ENCODE data around the gene SEC61A2. TPM values are rescaled to one million over a fixed set of nuclear protein-coding genes. Genes with fewer than 3 reads are reported as not detected.

SEC61A2 gene
- polyA plus RNA-seq, 10 donors, result 7.5 to 15.8 (median 10.9) TPM

DNA sequence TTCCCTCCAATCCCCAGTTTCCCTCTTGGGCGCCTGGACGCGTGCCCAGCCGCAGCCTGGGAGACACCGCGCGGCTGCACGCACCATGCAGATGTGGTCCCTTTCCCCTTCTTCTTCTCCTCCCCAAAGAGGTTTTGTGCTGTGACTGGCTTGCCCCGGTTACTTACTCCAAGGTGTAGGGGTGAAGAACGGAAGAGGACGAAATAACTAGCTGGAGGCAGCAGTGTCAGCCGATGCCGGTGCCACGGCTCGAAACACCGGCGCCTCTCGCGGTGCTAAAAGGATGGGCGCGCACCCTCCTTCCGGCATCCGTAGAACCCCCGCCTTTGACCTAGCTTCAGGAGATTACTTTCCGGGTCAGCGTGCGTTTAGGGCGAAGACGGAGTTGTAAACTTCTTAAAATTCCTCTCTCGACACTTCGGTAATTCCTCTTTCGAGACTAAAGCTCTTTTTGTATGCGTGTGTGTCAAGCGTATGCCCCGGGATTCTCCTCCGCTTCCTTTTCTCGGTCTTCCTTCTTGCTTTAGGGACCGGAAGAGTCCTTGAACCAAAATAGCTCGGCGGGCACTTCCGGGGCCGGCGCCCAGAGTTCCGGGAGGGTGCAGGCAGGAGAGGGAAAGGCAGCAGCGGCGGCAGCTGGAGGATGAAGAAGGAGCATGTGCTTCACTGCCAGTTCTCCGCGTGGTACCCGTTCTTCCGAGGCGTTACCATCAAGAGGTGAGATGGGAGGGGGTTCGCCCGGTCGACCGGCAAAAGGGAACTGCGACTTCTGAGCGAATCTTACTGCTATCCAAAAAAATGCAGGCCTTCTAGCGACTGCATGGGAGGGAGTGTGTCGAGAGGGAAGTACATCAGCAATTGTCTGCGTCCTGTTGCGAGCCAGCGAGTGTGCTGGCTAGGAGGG lies 66.4 kb downstream of the SEC61A2 start, which contains the start of the genes CDC123 and NUDT5:
Gene CDC123 (plus strand): TSS at position 586 of the 904 bp plus-strand sequence. CDS start 58 bp downstream, at position 644.
Gene NUDT5 (minus strand): TSS at position 289 of the 904 bp plus-strand sequence. CDS start 9,600 bp downstream, outside the sequence.
- peak; percentile 87 to 97 (median 92) for DNase-seq

DNA sequence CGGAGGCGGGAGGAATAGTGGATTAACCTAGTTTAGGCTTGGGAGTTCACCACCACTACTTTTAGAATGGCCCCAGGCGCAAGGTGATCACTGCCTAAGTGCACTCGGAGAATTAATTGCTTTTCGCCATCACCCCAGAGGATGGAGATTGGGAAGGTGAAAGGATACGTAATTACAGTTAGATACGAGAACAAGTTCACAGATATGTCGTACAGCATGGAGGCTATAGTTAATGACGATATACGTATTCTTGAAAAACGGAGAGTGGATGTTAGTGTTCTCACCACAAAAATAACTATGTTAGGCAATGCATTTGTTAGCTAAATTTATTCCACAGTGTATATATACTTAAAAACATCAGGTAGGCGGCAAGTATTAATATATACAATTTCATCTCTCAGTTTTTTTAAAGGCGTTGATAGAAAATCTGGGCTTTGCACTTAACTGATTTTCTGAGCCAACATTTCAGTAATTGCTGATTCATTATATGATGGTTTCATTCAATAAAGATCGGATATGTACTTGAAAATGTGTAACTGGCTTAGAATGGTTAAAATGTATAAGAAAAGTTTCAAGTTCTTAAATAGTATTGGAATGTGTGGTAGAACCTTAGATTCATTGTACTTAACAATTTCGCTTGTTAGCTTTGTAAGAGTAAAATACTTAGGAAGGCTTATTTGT lies 67.2 kb downstream of the SEC61A2 start:
- no peak for DNase-seq

DNA sequence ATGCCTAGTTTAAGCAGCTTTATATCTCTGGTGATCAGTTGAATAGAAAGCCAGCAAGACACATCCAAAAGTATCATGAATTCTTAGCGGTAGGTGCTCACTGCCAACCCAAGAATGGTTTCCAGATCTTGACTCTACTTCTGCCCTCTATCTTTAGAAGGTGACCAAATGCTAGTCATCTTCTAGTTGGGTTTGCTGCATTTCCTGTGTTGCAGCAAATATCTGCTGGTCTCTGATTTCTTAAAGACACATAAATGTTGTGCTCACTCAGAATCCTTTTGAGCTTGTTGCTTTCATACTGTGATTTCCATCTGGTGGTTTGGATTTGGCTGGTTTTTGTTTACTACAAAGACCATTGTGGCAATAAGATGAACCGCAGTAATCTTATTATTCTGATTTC lies 68.7 kb downstream of the SEC61A2 start:
- DNase-seq, result no peak

DNA sequence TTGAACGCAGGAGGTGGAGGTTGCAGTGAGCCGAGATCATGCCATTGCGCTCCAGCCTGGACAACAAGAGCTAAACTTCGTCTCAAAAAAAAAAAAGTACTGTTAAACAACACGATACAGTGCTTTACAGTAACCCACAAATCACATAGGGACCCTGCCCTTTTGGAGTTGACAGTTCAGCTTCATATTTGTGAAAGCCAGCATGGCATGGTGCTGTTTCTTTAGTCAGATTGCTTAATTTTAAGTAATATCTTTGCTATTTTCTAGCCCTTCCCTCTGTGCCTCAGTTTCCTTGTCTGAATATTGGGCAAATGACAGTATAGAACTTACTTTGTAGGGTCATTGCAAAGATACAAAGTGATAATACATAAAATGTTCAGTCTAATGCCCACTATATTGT lies 71.4 kb downstream of the SEC61A2 start:
- DNase-seq, result no peak

DNA sequence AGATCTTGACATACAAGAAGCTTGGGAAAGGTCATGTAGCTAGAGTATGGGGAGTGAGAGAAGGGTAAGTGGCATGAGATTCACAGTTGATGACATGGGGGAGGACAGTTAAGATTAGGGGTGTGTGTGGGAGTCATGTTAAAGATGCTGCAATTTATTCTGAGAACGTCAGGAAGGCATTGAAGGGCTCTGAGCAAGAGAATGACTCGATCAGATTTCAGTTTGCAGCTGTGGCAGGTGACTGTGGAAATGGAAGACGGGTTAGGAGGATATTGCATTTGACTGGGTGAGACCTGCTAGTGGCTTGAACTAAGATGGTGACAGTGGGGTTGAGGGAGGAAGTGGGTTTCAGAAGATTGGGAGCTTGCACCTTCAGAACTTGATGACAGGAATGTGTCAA lies 72.1 kb downstream of the SEC61A2 start:
- DNase-seq, result no peak

DNA sequence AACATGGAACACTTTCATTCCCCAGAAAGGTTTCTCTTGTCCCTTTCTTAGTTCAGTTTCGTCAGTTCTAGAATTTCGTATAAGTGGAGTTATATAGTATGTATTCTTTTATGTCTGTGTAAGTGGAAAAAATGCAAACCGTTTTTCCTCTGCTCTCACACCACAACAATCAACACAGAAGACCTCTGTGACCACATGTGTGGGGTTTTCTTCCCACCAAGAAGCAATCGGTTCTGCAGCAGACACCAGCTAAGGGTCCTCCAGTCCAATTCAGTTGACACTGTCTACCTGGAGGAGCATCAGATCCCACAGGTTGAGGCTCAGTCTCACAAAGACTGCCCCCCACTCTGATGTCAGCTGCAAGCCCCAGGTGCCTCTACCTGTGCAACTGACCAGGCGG lies 72.7 kb downstream of the SEC61A2 start:
- DNase-seq, result no peak

DNA sequence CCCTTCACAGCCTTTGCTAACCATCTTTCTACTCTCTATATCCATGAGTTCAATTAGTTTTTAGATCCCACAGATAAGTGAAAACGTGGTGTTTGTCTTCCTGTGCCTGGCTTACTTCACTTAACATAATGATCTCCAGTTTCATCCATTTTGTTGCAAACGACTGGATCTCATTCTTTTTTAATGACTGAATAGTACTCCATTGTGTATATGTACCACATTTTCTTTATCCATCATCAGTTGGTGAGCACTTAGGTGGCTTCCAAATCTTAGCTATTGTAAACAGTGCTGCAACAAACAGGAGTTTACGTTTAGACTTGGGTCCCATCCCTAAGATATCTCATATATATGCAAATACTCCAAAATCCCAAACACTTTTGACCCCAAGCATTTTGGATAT lies 75.6 kb downstream of the SEC61A2 start:
- DNase-seq, result no peak

DNA sequence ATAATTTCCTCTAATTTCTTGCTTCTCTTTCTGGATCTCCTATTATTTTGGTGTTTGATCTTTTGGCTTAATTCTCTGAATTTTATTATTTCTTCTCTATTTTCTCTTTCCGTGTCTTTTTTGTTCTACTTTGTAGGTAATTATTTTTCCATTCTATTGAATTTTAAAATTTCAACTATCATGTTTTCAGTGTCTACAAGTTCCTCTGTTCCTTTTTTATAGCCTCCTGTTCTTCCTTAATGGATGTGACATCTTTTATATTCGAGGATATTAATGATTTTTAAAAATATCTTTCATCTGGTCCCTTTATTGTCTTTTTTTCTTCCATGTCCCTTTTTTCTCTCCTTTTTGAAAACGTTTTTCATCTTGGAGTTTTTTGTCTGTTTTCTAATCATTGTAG lies 77.6 kb downstream of the SEC61A2 start:
- no peak for DNase-seq

DNA sequence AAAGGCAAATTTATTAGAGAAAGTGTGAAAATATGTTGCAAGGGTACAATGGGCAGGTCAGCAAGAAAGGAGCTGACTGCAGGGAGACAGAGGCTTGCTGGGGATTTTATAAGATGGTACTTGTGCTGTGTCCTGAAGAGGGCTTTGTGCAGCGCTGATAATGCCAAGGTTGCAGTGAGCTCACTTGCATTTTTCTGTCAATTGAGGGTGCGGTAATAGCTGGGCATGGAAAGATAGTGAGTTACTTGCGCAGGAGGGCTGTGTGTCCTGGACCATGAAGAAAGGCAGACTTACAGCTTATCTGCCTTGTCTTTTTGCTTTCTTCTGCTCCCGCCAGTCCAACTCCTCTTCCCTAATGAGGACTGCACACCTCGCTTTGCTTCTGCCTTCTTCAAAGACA lies 79.0 kb downstream of the SEC61A2 start:
- no peak for DNase-seq

DNA sequence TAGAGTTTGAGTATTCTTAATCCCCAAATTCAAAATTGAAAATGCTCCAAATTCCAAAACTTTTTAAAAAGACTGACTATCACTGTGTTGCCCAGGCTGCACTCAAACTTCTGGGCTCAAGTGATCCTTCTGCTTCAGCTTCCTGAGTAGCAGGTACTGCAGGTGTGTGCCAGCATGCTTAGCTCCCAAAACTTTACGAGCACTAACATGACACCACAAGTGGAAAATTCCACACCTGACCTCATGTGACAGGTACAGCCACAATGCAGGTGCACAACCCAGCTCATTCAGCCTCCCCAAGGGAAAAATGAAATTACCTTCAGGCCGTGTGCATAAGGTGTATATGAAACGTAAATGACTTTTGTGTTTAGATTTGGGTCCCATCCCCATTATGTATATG lies 83.0 kb downstream of the SEC61A2 start:
- DNase-seq, result no peak

DNA sequence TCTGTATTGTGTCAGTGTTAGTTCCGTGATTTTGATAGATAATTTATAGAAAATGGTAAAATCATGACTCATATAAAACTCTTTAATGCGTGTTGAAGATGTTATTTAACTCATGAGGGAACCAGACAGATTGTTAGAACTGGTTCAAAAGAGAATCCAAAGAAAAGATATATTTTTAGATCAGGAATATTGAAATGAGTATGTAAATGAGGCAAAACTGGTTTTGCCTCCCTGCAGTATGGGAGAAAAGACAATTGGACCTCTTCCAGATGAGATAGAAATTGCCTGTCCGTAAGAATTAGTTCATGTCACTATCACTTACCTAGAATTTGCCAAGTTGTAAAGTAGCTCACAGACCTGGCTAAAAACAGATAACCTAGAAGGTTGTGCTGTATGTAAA lies 84.1 kb downstream of the SEC61A2 start:
- no peak for DNase-seq

DNA sequence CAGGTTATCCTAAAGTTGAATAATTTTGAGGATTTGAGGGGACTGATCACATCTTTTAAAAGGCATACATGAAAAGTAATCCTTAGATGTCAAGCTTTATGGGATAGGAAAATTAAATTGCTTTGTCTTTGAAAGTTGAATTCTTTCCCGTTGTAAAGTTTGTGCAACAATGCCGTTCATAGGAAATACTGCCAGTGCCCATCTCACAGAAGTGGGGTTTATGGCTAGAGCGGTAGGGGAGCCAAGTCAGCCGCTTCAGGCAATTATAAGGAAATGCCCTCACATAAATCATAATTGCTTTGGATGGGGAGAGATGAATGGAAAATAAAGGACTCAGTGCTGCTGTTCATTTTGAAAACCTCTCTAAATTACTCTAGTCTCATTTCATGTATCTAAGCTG lies 84.6 kb downstream of the SEC61A2 start:
- DNase-seq, result no peak

DNA sequence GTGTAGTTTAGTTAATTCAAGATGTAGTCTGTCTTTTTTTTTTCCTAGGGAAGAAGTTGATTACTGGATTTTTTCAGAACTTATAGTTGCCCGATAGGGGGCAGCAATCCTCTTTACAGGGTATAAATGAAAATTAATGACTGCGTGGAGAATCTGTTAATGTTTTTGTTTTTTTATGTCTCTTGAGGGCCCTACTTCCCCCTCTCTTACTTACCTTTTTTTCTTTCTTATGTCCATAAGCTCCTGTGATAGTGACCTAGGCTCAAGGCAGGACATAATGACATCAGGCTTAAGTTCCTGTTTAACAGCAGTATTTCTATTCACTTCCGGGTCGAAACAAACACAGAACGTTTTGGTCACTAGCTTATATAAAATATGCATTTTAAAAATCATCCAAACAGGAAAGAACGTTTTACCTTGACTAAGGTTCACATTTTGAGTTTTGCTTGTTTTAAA lies 85.3 kb downstream of the SEC61A2 start:
- peak in 2 of 3 donors; percentile 40 to 62 for DNase-seq

Other genes with a start within 250 kb of the SEC61A2 start
- gene UPF2, start 86.9 kb upstream of the SEC61A2 start, polyA plus RNA-seq (ENCODE audit: insufficient read length in 10 of 10), result 10 to 100 TPM; 15.5 to 25.5 (median 20.3) TPM
- 10 to 100 TPM in 6 of 10 donors, 1 to 10 TPM in 4; 8.3 to 15.7 (median 11.5) TPM for gene DHTKD1, start 60.7 kb upstream of the SEC61A2 start, polyA plus RNA-seq (ENCODE audit: insufficient read length in 10 of 10)
- 10 to 100 TPM; 23.2 to 39.3 (median 26.5) TPM for gene NUDT5, start 66.2 kb downstream of the SEC61A2 start, polyA plus RNA-seq (ENCODE audit: insufficient read length in 10 of 10)
- gene CDC123, start 66.5 kb downstream of the SEC61A2 start, polyA plus RNA-seq (ENCODE audit: insufficient read length in 10 of 10), result 100 to 1,000 TPM in 2 of 10 donors, 10 to 100 TPM in 8; 77.4 to 103 (median 86.7) TPM
- gene CAMK1D, start 219.9 kb downstream of the SEC61A2 start, polyA plus RNA-seq (ENCODE audit: insufficient read length in 10 of 10), result 1 to 10 TPM; 3.3 to 8.2 (median 5.1) TPM